ENCODE data around the gene SLC25A47.
"Not testable (repeated sequence)": the region's sequence is repeated elsewhere in the genome, so short reads cannot be mapped to it uniquely, and the experiment has no call there.

SLC25A47 gene

DNA sequence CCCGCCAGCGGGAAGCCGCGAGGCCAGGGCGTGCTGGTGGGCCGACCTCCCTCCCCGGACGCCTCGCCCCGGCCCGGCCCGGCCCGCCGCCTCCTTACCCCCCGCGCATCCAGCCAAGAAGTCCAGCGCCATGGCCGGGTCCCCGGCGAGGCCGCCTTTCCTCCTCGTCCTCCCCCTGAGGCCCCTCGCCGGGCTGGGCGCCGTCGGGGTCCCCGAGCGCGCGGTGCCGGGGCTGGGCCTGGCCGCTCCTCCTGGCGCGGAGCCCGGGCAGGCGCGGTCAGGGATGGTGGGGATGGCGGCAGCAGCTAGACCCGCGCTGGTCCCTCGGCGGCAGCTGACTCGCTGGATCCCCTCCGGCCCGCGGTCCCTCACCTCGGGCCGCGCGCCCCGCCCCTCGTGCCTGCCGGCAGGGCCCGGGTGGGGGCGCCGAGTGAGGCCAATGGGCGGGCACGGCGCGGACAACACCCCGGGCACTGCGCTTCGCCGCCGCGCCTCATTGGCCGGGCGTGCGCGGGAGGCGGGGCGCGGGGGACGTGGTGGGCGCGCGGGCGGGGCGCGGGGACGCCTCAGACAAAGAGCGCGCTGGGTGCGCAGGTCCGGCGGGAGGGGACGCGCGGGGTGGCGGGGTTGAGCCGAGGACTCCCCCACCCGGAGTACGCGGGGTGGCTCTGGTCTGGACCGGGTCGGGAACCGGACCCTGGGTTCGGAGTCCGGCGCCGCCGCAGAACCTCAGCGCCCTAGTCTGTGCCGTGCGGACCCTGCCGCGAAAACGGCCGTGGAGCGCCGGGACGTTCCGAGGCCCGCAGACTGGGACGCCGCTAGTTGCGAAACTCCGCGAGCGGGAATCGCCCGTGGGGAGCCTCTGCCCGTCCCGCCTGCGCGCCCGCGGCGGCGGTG lies 16.8 kb upstream of the SLC25A47 start, which contains the start of gene SLC25A29:
SLC25A29 (minus strand) TSS at position 344 of the 897 bp plus-strand sequence; CDS start at position 132, 212 bp downstream.
- peak; percentile 63 for DNase-seq

DNA sequence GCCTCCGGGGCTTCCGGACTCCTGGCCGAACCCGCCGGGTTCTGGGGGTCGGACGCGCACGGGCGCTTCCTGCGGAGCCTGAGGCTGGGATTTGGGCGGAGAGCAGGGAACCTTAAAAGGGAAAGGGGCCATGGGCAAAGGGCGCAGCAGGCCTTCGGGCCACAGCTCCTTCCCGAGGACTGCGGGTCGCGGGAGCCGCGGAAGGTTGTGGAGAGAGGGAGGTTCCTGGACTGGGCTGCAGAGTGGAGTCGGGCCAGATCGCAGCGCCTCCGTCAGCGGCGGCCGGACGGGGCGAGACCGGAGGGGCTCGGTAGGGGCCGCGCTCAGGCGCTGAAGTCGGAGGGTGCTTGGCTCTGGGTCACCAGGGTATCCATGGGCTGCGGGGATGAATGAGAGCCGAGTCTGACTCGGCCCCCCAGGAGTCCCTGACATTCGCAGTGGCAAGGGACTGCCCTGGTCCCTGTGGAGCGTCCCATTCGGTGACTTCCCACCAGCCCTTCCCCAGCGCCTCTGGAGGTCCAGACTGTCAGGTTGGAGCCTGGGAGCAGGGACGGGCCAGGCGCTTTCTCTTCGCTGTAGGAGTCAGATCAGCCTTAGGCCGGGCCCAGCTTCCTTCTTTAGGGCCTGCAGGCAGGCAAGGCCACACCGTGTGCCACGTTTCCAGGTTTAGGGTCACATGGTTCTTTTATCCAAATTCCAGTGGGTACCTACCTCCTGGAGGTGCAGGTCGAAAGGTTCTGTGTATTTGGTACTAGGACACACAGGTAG lies 16.0 kb upstream of the SLC25A47 start:
- no peak for DNase-seq

DNA sequence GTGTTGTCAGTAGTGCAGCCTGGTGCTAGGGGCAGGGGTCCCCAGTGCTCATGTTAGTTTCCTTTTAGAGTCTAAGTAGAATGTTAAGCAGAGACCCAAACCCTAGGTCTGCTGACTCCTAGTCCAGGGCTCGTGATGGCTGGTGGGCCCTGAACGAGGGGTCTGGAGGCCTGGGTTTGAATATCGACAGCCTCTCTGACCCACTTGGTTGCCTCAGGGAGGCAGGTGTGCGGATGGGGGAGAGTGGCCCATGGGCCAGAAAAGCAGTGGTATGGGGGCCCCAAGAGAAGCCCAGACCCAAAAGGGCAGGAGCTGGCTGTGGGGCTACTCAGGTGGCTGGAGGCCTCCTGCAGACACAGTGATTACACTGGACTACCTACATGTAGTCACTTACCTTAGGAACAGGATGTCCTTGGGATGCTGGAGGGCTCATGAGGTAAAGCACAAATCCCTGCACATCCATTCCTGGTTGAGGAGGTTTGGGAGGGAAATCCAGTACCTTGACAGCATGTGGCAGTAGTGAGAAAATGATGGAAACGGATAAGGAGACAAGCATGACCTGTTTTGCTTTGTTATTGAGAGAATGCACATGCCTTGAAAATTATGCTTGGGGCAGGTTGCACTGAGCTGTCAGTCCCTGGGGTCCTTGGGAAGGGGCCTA lies 15.2 kb upstream of the SLC25A47 start:
- no peak for DNase-seq

GRCh38 chr14:100308427-100308792 lies 14.7 kb upstream of the SLC25A47 start:
- DNase-seq: not testable (repeated sequence)

DNA sequence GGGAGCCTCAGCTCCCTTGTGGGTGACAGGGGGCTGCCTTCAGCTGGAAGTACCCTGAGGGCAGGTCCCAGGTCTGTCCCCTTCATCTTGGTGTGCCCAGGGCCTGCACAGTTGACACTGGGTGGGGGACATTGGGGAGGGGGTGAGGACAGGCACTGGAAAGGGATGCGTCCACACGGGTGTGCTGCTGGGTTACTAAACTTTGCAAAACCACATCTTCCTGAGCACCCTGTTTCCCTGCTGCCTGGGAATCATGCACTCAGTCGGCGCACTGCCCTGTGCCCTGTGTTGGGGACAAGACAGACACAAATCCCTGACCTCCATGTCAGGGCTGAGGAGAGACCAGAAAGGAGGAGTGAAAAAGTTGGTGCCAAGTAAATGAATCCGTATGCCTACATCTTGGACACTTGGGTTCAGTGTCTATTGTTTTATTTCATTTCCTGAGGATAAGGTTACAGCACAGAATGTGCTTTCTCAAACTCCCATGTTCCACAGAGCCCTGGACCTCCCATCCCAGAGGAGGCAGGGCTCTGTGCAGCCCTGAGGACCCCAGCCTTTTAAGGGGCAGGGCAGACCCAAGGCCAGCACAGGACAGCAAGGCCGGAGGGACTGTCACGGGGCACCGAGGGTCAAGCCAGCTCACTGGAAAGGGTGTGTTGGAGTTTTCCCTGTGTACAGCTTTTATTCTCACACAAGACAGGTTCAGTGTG lies 14.0 kb upstream of the SLC25A47 start:
- DNase-seq: no peak

GRCh38 chr14:100312110-100312876 lies 10.8 kb upstream of the SLC25A47 start:
- DNase-seq: not testable (repeated sequence)

GRCh38 chr14:100312877-100313400 lies 10.2 kb upstream of the SLC25A47 start:
- no peak for DNase-seq

DNA sequence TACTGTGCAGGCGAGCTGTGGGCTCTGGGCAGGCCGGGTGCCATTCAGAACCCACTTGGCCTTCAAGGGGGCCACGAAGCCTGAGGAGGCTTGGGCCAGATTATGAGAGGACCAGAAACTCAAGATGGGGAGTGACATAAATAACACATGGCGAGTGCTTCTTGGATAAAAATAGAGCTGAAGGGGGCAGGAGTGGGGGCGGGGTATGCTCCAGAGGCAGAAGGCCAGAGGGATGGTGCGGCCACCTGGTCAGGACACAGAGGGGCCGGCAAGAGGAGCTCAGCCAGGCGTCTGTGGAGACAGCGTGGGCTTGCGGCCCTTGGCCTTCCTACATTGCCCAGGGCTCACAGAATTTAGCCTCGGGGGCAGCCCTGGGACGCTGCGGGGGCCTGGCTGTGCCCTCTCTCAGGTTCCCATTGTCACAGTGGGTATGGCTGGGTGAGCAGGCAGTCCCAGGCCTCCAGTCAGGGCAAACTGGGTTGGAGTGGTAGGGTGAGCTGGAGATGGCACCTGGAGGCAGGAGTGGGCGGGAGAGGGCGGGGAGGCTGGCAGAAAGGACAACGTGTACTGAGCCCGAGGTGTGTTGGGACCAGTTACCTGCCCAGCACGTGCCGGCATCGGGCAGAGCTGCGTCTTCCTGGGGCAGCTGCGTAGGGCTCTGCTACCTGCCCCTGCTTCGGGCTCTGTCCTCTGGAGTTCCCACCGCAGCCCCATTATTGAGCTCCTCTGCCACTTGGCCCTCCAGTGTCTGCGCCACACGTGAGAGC lies 9.5 kb upstream of the SLC25A47 start:
- no peak for DNase-seq

DNA sequence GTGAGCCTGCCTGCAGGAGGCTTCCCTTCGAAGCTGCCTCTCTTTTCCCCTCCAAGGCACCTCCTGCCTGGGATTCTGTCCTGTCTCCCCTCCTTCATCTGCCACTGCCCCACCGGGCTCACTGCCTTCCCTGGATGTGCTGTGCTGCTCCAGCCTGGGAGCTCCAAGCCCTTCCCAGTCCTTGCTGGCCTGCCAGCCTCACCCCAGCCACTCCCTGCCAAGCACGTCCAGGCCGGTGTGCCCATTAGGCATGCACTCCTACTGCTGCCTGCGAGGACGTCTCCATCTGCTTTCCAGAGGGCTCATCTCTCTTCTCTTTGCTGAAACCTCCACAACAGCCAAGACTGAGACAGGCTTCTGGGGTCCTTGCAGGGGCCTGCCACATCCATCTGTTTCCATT lies 8.4 kb upstream of the SLC25A47 start:
- no peak for DNase-seq

DNA sequence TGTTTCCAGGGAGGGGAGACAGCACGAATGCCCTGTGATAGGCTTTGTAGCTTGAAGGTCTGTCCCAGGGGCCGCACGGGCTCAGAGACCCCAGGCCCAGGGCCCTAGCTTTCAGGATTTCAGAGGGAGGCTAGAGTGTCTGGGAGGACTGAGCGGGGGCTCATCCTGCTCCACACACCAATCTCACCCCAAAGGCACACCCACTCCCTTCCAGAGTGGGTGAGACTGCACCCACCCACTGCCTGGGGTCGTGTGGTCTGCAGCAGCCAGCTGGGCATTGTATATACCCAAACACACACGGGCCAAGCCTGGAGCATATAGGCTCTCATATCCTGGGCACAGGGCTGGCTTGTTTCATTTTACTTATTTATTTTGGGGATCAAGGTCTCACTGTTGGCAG lies 5.8 kb upstream of the SLC25A47 start:
- no peak for DNase-seq

DNA sequence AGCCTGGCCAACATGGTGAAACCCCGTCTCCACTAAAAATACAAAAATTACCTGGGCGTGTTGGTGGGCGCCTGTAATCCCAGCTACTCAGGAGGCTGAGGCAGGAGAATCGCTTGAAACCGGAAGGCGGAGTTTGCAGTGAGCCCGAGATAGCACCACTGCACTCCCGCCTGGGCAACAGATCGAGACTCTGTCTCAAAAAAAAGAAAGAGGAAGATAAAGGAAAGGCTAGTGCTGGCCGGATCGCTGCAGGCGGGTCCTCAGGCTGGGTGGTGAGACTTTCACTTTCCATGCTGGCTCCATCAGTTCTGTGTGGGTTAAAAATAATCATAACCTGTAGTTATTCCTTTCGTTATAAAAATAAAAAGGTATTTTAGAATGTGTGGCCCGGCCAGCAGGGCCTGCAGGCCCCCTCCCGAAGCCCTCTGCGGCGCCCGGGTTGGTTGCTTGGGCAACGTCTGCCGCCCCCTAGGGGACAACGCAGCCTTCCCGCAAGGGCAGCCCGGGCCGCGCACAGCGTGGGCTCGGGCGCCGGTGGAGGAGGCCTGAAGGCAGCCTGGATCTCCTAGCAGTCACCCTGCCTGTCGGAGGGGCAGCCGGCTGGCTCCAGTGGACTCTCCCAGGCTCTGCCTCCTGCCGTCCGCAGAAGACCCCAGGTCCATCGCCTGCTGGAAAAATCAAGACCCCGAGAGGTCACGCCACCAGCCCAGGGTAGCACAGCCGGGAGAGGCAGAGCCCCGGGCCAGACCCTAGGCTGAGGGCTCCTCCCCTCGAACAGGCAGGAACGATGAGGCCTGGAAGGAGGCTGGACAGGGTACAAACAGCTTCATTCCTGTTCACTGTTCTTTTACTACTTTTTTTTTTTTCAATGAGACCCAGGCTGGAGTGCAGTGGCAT lies 5.0 kb upstream of the SLC25A47 start:
- peak; percentile 48 for DNase-seq

- DNase-seq: no peak
Observed at GRCh38 chr14:100320157-100320856, 2.8 kb upstream of the SLC25A47 start.

- no peak for DNase-seq
Observed at GRCh38 chr14:100321473-100322137, 1.5 kb upstream of the SLC25A47 start.

DNA sequence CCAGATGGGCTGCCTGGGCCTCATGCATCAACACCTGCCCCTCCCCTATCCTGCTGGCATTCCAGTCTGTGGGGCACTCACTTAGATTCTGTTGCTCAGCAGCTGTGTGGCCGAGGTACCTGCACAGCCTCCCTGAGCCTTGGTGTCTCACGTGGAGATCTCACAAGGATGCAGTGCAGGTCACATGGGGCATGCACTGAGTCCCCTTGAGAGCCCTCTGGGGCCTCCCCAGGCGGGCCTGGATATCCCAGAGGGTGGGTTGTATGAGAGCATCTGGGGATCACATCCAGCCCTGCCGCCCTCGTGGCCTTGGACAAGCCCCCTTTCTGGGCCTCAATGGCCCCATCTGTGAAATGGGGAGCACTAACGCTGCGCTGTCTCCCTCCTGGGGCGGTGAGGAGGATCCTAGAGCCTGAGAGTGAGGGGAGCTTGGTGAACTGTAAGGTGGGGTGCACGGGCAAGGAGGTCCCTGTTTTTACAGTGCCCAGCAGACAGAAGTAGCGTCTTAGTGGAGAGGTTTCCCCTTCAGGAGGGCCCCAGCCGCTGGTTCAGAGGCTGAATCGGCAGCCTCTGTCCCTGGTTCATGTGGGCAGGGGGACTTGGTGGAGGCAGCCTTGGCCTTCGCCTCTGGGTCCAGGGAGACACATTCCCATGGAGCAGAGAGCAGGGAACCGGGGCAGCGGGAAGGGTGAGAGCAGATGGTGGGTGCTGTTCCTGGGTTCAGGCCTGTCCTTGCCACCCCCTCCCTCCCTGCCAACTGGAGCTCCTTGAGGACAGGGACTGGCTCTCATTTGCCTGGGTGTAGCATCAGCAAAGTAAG lies 791 bp upstream of the SLC25A47 start:
- DNase-seq: no peak

DNA sequence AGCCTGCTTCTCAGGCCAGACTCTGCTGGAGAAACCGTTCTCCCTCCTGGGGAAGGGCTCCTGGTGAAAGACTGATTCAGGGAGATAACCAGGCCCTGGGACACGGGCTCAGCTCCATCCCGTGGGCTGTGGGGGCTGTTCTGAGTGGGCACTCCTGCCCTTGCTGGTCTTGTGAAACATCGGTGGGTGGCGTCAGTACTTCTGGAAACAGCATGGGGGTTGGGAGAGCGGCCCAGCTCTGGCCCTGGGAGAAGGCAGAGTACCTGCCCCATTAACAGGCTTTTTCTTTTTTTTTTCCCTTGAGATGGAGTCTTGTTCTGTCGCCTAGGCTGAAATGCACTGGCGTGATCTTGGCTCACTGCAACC lies 786 bp downstream of the SLC25A47 start:
- no peak for DNase-seq

GRCh38 chr14:100325231-100325632 lies 2.1 kb downstream of the SLC25A47 start:
- no peak for DNase-seq

GRCh38 chr14:100325958-100326357 lies 2.8 kb downstream of the SLC25A47 start:
- no peak for DNase-seq

DNA sequence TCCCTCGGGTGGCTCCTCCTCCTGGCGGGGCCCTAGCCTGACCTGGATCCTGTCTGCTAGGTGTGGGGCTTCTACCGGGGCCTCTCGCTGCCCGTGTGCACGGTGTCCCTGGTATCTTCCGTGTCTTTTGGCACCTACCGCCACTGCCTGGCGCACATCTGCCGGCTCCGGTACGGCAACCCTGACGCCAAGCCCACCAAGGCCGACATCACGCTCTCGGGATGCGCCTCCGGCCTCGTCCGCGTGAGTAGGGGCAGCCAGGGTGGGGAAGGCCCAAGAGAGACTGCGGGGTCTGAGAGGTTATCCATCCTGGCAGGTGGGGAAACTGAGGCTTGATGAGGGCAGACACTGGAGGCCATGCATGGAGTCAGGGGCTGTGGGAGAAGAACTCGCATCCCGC lies 4.0 kb downstream of the SLC25A47 start:
- no peak for DNase-seq

Measured in activated effector memory CD4-positive, alpha-beta T cell treated with Interleukin-2 at 50 U/mL for 16 hours (primary cell).